GM18519 (cell line): ENCODE measurements around the gene NOL6.
A peak's percentile ranks its signal among the peaks of the same experiment; 100 is the strongest.

Experiments
- ATAC-seq: cut with Tn5 transposase; IDR thresholded peaks from one replicate; pipeline ENCODE4 v1.9.1; 2021; ENCODE audit warnings: mild to moderate bottlenecking, moderate library complexity; ENCODE audit not compliant: unreplicated experiment, low FRiP score

Gene NOL6

DNA sequence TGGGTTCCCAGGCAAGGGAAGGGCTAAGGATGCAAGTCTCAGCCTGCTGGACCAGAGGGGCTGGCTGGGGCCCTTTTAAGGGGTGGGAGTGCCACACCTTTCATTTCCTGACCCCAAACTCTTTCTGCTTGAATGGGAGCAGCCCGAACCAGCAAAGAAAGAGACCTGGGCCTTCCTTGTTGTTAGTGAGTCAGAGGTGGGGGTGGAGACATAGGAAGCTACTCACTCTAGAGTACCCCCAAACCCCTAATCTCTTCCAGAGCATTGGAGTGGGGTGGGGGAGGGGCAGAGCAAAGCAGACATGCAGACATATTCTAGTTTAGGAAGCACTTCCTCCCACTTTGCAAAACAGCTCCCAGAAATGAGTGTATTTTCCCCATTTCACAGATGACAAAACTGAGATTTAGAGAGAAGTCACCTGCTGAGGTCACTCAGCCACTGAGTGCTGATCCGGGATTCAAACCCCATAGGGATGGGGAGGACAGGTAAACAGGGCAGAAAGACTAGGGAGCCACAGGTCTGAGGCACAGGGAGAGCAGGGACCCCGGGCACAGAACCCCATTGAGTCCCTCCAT, 20.4 kb downstream of the NOL6 start:
- ATAC-seq = no peak

DNA sequence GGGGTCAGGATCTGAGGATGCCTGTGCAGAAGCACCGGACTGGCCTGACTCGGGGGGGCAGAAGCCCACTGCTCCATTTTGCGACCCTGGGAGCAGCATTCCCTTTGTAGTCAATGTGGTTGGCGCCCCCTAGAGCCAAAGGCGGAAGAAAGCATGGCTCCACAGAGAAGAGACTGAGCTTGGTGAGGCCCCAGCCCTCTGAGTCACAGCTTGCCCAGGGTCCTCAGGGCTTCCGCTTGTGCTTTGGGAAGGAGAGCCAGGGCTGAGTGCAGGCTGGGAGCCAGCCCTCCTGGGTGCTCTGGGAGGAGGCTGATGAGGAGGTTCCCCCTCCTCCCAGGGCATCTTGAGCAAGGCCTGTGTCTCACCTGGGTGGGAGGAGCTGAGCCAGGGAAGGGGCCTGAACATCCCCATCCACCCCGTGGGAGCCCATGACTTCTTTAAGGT, 20.9 kb downstream of the NOL6 start:
- no peak for ATAC-seq

- no peak for ATAC-seq
These were observed 23.0 kb downstream of the NOL6 start for GRCh38 chr9:33450621-33451146.

GRCh38 chr9:33449715-33450114, 24.0 kb downstream of the NOL6 start:
- ATAC-seq = no peak

GRCh38 chr9:33447799-33448553, 25.7 kb downstream of the NOL6 start:
- ATAC-seq = no peak

DNA sequence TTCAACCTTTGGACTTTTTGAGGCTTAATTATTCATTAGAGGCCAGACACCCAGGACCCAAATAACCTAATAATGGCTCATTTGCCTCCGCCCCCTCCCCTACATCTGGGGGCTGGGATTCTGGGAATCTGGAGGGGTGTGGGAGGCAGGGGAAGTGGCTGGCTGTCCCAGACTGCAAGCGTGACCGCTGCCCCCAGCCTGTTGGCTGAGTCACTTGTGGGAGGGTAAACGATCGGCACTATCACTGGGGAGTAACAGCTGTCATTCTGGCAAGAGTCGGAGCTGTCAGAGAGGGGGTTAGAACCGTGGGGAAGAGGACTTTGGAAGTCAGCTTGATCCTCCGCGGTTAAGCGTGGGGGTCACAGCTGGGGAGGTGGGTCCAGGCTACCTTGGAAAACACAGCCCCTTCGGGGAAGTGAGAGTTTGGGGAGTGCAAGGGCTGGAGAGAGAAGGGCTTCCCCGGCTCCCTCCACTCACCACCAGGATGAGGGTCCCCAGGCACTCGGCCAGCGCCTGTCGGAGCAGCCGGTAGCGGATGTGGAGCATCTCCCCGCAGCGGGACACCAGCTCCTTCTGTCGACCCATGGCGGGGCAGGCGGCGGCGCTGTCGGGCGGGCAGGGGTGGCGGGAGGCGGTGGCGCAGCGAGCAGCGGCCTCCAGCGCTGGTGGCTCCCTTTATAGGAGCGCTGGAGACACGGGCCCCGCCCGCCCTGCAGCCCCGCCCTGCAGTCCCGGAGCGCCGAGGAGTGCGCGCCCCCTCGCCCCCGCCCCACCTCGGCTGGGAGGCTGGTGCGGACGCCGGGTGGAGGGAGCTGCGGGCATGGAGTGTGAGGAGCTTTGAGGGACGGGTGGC, 26.6 kb downstream of the NOL6 start, which contains the start of gene AQP3:
AQP3 (minus strand) TSS at position 648 of the 853 bp plus-strand sequence; CDS start at position 585, 63 bp downstream.
- no peak for ATAC-seq

- peak; percentile 95 for ATAC-seq
These were observed 27.3 kb downstream of the NOL6 start for GRCh38 chr9:33446240-33446945.

GRCh38 chr9:33445389-33446239, 28.1 kb downstream of the NOL6 start:
- ATAC-seq = no peak

- no peak for ATAC-seq
These were observed 30.1 kb downstream of the NOL6 start for GRCh38 chr9:33443464-33444154.

DNA sequence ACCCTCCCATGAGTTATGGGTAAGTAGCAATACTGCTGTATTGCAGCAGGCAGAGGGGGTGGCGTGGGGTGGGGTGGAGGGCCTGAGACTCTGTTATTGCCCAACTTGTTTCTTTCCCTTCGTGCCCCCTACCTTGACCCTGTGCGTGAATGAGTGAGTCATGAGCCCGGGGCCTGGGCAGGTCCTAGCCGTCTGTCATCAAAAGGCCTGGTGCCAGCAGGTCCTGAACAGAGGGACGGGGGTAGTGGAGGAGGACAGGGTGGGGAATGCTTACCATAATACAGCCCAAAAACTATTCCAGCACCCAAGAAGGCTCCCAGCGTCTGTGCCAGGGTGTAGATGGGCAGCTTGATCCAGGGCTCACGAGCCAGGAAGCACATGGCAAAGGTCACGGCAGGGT, 30.7 kb downstream of the NOL6 start:
- no peak for ATAC-seq

DNA sequence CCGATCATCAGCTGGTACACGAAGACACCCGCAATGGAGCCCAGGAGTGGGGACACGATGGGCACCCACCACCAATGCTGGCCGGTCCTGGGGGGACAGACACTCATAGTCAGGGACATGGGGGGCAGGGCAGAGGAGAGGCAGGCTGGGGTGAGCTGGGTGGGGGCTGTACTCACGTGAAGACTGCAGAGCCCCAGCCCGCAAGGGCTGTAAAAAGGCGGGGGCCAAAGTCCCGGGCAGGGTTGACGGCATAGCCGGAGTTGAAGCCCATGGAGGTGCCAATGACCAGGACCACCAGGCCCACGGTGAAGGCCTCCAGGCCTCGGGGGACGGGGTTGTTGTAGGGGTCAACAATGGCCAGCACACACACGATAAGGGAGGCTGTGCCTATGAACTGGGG, 31.6 kb downstream of the NOL6 start:
- no peak for ATAC-seq

DNA sequence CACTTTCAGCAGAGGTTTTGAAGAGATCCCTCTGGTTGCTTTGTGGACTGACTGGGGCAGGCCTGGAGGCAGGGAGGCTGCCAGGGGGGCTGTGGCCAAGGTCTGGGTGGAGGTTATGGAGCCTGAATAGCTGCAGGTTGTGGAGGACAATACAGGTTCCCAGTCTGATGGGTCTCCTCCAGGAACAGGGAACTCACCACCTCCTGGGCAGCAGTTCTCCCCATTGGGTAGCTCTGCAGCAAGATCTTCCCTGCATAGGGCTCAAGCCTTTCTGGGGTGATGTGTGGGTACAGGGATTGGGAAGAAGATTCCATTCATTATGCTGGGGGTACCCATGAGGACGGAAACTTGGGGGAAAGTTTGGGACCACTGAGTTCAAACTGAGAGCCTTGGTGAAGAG, 33.1 kb downstream of the NOL6 start:
- no peak for ATAC-seq

GRCh38 chr9:33440204-33440603, 33.5 kb downstream of the NOL6 start:
- ATAC-seq = no peak

DNA sequence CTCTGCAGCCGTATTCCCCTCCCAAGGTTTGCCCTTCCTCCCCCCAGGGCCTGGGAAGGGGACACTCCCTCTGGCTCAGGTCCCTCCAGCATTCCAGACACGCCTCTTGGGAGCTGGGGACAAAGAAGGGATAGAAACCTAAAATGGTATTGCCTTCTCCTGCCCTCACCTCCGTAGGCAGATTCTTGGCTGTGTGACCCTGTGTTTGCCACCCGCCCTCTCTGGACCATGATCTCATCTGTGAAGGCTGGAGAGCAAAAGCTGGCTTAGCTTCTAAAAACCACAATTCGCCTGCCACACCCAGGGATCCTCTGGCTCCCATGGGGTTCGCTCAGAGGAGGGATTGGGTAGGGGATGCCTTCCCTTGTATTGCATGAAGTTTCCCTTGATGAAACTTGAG, 34.0 kb downstream of the NOL6 start:
- ATAC-seq = no peak

GRCh38 chr9:33438926-33439680, 34.6 kb downstream of the NOL6 start:
- no peak for ATAC-seq

- ATAC-seq = no peak
These were observed 35.8 kb downstream of the NOL6 start for GRCh38 chr9:33437898-33438297.

DNA sequence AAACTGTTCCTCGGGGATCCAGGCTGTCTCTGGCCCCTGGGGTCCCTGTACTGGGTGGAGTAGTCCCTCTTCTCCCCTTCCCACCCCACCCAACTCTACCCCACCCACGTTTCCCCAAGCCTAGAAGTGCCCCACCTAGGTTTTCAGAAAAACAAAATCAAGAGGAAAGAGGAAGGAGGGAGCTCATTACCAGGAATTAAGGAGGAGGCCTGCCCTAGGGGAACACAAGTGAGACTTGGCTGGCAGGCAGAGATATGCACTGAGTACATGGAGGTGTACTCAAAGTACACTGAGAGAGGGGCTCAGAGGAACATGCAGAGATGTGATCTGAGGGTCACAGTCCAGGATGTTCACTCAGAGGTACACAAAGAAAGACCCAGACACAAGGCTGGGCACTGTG, 36.5 kb downstream of the NOL6 start:
- no peak for ATAC-seq

DNA sequence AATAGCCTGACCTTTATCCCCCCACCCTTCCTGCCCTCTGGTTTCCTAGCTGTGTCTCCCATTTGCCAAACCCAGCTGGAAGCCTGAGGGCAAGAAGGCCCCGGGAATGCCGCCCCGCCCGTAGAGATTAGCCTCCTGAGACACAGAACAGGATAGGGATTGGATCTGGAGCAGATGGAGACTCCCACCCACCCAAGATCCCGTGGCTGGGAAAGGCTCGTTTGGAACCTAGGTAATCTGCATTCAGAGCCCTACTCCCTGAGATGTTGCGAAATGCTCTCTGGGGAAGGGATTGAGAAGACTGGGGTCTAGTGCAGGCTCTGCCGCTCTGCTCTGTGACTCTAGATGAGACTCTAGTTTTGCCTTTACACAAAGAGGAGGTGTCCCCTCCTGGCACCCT, 37.3 kb downstream of the NOL6 start:
- ATAC-seq = no peak
